HPDE6-E6E7 (cell line): ENCODE data around the gene HOOK2.
"Not testable (repeated sequence)": the region's sequence is repeated elsewhere in the genome, so short reads cannot be mapped to it uniquely, and the experiment has no call there.

Source experiments
- DNase-seq: peaks from one replicate; pipeline ENCODE4 v3.0.0; 2011; ENCODE audit warnings: missing footprints; ENCODE audit errors: extremely low spot score

HOOK2 gene

DNA sequence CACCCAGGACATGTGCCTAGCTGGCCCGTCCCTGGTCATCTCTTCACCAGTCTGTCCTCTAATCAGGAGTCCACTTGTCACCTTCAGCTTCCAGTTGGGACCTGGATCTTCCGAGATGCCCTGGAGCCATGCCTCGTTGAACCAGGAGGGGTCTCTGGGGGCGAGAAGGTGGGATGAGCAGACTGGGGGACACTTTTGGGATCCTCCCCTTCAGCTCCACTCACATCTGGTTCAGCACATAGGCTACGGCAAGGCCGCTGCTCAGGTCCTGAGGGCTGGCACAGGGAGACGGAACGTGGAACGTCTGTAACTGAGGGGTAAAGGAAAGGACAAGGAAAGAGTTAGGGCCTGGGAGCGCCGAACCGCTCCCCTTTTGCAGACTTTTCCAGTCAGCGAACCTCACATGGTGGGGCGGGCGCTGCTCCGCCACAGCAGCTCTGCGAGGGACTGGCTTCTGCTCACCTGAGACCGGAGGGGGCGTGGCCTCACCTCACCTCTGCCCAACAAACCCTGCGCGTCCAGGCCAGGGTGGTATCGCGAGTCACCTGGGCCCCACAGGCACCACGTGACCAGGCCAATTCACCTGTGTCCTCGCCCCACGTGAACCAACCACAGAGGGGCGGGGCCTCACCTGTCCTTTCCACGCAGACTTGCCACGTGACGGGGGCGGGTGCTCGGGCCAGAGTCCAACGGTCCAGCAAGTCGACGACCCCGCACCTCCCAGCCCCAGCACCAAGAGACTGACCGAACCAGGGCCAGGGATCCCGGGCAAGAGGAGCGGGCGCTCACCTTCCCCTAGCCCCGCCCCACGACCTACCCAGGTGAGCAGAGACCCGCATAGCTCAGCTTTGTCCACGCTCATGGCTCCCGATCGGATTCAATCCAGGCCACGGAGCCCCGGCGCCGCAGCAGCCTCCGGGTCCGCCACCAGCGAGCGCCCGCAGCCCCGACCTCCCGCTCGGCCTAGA, at the start of gene HOOK2:
HOOK2 (minus strand) TSS at position 965 of the 968 bp plus-strand sequence; CDS start at position 862, 103 bp downstream.
- DNase-seq, result peak; percentile 94

DNA sequence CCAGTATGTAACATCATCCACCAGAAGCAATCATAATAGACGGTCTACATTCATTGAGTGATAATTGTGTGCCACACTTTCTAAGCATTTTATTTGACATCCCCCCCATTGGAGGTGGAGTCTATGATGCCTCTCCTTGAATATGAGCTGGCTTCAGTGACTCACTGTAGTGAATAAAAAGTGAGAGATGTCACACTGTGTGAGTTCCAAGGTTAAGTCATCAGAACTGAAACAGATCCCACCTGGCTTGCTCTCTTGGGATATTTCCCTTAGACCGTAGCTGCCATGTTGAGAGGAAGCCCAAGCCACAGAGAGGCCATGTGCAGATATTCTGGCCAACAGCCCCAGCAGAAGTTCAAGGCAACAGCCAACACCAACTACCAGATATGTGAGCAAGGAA, 46.4 kb upstream of the HOOK2 start:
- DNase-seq, result no peak

DNA sequence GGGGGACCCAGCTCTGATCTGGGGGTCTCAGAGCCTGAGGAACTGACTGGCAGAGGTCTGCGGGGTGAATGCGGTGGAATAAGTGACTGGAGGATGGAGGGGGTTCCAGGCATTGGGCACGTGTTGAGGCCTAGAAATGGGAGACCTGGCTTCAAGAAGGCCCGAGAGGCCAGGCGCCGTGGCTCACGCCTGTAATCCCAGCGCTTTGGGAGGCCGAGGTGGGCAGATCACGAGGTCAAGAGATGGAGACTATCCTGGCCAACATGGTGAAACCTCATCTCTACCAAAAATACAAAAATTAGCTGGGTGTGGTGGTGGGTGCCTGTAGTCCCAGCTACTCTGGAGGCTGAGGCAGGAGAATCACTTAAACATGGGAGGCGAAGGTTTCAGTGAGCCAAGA, 42.5 kb upstream of the HOOK2 start:
- not testable (repeated sequence) for DNase-seq

GRCh38 chr19:12817188-12817587, 41.8 kb upstream of the HOOK2 start:
- DNase-seq, result not testable (repeated sequence)

DNA sequence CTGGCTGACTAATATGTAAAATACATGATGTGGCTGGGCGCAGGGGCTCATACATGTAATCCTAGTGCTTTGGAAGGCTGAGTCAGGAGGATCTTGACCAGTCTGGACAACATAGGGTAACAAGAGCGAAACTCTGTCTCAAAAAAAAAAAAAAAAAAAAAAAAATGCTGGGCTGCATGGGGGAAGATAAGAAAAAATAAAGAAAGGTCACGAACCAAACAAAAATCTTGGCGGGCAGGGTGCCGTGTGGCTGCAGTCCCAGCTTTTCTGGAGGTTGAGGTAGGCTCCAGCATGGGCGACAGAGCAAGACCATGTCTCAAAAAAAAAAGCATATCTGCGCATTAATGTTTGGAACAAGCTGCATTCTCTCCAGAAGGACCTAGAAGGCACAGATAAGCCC, 39.7 kb upstream of the HOOK2 start:
- DNase-seq, result no peak

- DNase-seq, result peak; percentile 94
Observed at GRCh38 chr19:12806242-12807081, 31.1 kb upstream of the HOOK2 start, which contains the start of gene RNASEH2A. RNASEH2A (plus strand) TSS chr19:12806584; CDS start chr19:12806674, 90 bp downstream.

GRCh38 chr19:12804051-12804450, 28.7 kb upstream of the HOOK2 start:
- DNase-seq, result no peak

DNA sequence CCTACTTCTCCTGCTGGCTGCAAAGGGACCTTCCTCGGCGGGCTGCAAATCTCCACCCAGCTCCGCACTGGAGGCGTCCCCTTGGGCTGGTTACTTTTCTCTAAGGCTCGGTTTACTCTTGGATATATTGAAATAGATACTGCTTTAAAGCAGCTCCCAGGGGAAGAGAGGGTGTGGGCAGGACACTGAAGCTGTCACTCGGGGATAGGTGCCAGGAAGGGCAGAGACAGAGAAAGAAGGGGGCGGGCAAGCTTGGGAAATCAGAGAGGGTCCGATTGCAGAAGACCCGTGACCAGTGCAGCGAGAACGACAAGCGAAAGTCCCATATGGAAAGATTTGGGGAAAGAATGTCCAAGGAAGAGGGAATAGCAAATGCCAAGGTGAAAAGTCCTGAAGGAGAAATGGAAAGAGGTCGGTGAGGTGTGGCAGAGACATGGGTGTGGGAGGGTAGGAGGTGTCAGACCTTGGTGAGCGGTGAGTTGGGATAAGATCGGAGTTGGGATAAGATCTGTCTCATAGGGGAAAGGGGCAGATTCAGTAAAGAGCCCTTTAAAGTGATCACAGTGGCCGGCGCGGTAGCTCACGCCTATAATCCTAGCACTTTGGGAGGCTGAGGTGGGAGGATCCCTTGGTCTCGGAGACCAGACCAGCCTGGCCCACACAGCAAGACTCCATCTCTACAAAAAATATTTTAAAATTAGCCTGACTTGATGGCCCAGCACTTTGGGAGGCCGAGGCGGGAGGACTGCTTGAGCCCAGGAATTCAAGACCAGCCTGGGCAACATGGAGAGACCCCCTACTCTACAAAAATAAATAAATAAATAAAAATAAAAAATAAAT, 27.1 kb upstream of the HOOK2 start:
- DNase-seq, result no peak

GRCh38 chr19:12801466-12802266, 26.3 kb upstream of the HOOK2 start, which contains the start of the genes PRDX2 and THSD8:
PRDX2 (minus strand) TSS chr19:12801800; CDS start chr19:12801261, 539 bp downstream.
THSD8 (plus strand) TSS chr19:12802069; CDS start chr19:12802072, 3 bp downstream.
- no peak for DNase-seq

DNA sequence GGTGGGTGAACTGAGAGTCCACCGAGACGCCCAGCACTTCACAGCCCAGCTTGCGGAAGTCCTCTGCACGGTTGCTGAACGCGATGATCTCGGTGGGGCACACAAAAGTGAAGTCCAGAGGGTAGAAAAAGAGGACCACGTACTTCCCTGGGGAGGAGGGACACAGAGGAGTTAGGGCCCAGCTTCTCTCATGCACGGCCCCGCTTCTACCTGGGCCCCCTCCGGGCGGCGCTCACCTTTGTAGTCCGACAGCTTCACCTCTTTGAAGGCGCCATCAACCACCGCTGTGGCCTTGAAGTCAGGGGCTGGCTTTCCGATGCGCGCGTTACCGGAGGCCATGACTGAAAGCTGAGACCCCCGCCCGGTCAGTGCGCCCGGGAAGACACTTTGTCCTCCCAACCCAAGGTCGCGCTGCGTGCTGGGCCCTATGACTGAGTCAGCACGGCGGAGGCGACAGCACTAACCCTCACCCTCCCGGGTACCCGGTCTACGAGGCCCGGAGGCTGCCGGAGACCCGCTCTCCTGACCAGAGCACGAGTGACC, 25.6 kb upstream of the HOOK2 start:
- DNase-seq, result no peak

DNA sequence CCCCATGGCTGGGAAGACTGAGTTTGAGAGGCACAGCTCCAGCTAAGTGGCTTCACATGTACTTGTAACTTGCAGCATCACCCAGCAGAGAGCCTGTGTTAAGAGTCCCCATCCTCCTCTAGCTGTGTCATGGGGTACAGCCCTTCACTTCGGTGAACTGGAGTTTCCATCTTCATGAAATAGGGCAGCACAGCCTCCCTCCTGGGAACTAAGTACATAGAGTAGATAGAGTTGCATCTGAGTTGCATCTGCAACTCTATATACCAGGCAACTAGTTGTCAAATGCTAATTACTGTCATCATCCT, 25.1 kb upstream of the HOOK2 start:
- no peak for DNase-seq

GRCh38 chr19:12799742-12800465, 24.6 kb upstream of the HOOK2 start:
- DNase-seq, result no peak

DNA sequence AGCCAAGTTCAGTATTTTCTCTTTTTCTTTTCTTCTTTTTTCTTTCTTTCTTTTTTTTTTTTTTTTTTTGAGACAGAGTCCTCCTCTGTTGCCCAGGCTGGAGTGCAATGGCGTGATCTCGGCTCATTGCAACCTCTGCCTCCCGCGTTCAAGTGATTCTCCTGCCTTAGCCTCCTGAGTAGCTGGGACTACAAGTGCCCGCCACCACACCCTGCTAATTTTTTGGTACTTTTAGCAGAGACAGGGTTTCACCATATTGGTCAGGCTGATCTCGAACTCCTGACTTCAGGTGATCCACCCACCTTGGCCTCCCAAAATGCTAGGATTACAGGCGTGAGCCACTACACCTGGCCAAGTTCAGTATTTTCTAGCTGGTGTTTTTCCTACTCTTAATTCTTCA, 22.3 kb upstream of the HOOK2 start:
- DNase-seq, result not testable (repeated sequence)

GRCh38 chr19:12797141-12797587, 21.8 kb upstream of the HOOK2 start:
- DNase-seq, result no peak

DNA sequence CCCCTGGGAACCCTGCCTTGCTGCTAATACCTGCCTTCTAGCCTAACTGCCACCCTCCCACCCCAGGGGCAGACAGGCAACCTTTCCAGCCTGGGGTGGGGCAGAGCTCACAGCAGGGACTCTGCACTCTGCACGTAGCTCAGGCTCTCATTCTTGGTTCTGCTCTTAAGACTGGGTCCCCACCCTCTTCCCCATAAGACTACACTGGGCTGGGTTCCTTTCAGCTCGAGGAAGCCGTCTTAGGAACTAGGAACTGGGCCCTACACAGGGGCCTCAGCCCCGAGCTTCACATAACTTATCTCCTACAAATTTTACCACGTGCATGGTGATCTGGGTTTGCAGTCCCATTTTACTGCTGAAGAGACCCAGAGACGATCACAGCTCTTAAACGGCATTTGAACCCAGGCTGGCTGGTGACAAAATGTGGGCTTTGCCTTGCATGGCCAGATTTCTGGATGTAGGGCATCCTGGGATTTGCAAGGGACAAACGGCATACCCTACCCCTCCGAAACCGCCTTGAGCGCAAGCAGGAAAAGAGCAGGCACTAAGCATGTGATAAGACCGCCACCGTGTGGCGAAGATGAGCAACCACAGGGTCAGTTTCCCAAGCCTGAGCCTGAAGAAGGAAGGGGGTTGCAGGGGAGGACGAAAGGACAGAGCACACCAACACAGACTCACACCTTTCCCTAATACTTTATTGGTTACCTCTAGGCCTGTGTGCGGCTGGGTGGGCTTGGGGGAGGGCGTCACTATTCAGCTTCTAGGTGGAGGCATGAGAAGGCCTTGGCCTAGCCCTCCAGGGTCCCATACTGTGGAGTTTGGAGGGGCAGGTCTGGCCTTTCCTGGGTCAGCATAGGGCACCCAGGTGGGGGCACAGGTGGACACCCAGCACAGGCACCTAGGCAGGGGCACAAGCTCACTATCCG, 21.1 kb upstream of the HOOK2 start:
- no peak for DNase-seq

DNA sequence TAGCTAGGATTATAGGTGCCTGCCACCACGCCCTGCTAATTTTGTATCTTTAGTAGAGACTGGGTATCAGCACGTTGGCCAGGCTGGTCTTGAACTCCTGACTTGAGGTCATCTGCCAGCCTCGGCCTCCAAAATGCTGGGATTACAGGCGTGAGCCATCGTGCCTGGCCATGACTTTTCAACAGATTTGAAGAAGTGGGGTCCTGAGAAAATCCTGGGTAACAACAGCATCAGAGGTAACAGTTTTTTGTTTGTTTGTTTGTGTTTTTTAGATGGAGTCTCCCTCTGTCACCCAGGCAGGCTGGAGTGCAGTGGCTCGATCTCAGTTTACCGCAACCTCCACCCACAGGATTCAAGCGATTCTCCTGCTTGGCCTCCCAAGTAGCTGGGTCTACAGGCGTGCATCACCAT, 19.6 kb upstream of the HOOK2 start:
- DNase-seq, result no peak

DNA sequence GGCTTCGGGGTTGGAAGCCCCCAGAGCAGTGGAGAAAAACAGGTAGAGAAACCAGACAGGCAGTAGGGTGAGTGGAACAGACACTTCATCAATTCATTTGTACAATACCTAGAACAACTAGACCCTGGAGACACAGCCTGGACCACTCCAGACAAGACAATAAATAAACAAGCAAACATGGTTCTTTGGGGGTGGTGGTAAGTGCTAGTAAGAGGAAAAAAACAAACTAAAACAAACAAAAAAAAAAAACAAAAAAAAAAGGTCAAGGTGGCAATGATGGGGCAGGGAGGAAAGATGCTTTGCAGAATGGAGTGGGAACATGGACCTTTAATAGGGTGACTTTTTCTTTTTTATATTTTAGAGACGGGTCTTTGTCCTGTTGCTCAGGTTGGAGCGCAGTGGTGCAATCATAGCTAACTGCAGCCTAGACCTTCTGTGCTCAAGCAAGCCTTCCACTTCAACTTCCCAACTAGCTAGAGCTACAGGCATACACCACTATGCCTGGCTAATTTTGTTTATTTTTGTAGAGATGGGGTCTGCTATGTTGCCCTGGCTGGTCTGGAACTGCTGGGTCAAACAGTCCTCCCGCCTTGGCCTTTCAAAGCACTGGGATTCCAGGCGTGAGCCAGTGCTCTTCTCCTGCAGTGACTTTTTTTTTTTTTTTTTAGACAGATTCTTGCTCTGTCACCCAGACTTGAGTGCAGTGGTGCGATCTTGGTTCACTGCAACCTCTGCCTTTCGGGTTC, 19.0 kb upstream of the HOOK2 start:
- no peak for DNase-seq
